ENCODE measurements around the gene RPL13A. TPM values are rescaled to one million over a fixed set of nuclear protein-coding genes. Genes with fewer than 3 reads are reported as not detected.

The RPL13A gene
- total and polyA plus RNA-seq, 2 of the 13 experiments (the other 11 are each of a cell fraction or from before 2014, with no cell fraction given), result 2,601 to 3,407 TPM

- TF ChIP-seq, protein P1, sequence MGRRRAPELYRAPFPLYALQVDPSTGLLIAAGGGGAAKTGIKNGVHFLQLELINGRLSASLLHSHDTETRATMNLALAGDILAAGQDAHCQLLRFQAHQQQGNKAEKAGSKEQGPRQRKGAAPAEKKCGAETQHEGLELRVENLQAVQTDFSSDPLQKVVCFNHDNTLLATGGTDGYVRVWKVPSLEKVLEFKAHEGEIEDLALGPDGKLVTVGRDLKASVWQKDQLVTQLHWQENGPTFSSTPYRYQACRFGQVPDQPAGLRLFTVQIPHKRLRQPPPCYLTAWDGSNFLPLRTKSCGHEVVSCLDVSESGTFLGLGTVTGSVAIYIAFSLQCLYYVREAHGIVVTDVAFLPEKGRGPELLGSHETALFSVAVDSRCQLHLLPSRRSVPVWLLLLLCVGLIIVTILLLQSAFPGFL (CRISPR knock-in tag; IDR thresholded peaks at IDR 0.05), result no peak
- no peak for TF ChIP-seq ZFY (CRISPR knock-in tag; IDR thresholded peaks at IDR 0.05)
- TF ChIP-seq ZNF562 (CRISPR knock-in tag; IDR thresholded peaks at IDR 0.05; ENCODE audit: borderline replicate concordance), result no peak
- TF ChIP-seq SP5 (CRISPR knock-in tag; IDR thresholded peaks at IDR 0.05; ENCODE audit: borderline replicate concordance, low read depth), result no peak
- no peak for TF ChIP-seq CREBL2 (CRISPR knock-in tag; IDR thresholded peaks at IDR 0.05; ENCODE audit: borderline replicate concordance)
- TF ChIP-seq ETV5 (CRISPR knock-in tag; IDR thresholded peaks at IDR 0.05; ENCODE audit: borderline replicate concordance), result 0 out of 2 replicates have a peak, but pooled peaks have one; percentile 17
- 0 out of 2 replicates have a peak, but pooled peaks have one; percentile 51 for TF ChIP-seq PCBP1 (IDR thresholded peaks at IDR 0.05; ENCODE audit: borderline replicate concordance, low read depth, low read length)
- TF ChIP-seq, protein P2, sequence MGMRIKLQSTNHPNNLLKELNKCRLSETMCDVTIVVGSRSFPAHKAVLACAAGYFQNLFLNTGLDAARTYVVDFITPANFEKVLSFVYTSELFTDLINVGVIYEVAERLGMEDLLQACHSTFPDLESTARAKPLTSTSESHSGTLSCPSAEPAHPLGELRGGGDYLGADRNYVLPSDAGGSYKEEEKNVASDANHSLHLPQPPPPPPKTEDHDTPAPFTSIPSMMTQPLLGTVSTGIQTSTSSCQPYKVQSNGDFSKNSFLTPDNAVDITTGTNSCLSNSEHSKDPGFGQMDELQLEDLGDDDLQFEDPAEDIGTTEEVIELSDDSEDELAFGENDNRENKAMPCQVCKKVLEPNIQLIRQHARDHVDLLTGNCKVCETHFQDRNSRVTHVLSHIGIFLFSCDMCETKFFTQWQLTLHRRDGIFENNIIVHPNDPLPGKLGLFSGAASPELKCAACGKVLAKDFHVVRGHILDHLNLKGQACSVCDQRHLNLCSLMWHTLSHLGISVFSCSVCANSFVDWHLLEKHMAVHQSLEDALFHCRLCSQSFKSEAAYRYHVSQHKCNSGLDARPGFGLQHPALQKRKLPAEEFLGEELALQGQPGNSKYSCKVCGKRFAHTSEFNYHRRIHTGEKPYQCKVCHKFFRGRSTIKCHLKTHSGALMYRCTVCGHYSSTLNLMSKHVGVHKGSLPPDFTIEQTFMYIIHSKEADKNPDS (CRISPR knock-in tag; IDR thresholded peaks at IDR 0.05), result no peak
- TF ChIP-seq ZNF451 (CRISPR knock-in tag; IDR thresholded peaks at IDR 0.05), result no peak
- TF ChIP-seq TEF (CRISPR knock-in tag; IDR thresholded peaks at IDR 0.05), result no peak
- TF ChIP-seq KDM1A (CRISPR knock-in tag; IDR thresholded peaks at IDR 0.05), result peak; percentile 27; the same call in 1 of the 2 replicates
- no peak for TF ChIP-seq NFKB2 (CRISPR knock-in tag; IDR thresholded peaks at IDR 0.05; ENCODE audit: borderline replicate concordance)
- no peak for TF ChIP-seq HDAC1 (CRISPR knock-in tag; IDR thresholded peaks at IDR 0.05)
- TF ChIP-seq, protein P3, sequence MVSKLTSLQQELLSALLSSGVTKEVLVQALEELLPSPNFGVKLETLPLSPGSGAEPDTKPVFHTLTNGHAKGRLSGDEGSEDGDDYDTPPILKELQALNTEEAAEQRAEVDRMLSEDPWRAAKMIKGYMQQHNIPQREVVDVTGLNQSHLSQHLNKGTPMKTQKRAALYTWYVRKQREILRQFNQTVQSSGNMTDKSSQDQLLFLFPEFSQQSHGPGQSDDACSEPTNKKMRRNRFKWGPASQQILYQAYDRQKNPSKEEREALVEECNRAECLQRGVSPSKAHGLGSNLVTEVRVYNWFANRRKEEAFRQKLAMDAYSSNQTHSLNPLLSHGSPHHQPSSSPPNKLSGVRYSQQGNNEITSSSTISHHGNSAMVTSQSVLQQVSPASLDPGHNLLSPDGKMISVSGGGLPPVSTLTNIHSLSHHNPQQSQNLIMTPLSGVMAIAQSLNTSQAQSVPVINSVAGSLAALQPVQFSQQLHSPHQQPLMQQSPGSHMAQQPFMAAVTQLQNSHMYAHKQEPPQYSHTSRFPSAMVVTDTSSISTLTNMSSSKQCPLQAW (CRISPR knock-in tag; IDR thresholded peaks at IDR 0.05), result 0 out of 2 replicates have a peak, but pooled peaks have one; percentile 49
- no peak for TF ChIP-seq ZNF547 (CRISPR knock-in tag; IDR thresholded peaks at IDR 0.05)
- TF ChIP-seq, protein P4, sequence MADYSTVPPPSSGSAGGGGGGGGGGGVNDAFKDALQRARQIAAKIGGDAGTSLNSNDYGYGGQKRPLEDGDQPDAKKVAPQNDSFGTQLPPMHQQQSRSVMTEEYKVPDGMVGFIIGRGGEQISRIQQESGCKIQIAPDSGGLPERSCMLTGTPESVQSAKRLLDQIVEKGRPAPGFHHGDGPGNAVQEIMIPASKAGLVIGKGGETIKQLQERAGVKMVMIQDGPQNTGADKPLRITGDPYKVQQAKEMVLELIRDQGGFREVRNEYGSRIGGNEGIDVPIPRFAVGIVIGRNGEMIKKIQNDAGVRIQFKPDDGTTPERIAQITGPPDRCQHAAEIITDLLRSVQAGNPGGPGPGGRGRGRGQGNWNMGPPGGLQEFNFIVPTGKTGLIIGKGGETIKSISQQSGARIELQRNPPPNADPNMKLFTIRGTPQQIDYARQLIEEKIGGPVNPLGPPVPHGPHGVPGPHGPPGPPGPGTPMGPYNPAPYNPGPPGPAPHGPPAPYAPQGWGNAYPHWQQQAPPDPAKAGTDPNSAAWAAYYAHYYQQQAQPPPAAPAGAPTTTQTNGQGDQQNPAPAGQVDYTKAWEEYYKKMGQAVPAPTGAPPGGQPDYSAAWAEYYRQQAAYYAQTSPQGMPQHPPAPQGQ (CRISPR knock-in tag; IDR thresholded peaks at IDR 0.05; ENCODE audit: borderline replicate concordance), result no peak
- no peak for TF ChIP-seq JUNB (CRISPR knock-in tag; IDR thresholded peaks at IDR 0.05; ENCODE audit: borderline replicate concordance)
- no peak for TF ChIP-seq ARID2 (CRISPR knock-in tag; IDR thresholded peaks at IDR 0.05; ENCODE audit: borderline replicate concordance)
- peak; percentile 76; the same call in 1 of the 2 replicates for TF ChIP-seq KDM3A (CRISPR knock-in tag; IDR thresholded peaks at IDR 0.05; ENCODE audit: low read depth)
- TF ChIP-seq TOE1 (CRISPR knock-in tag; IDR thresholded peaks at IDR 0.05), result no peak
- no peak for TF ChIP-seq ZNF329 (CRISPR knock-in tag; IDR thresholded peaks at IDR 0.05; ENCODE audit: low read depth)
- TF ChIP-seq ZNF614 (CRISPR knock-in tag; IDR thresholded peaks at IDR 0.05; ENCODE audit: borderline replicate concordance), result no peak
- 0 out of 2 replicates have a peak, but pooled peaks have one; percentile 23 for TF ChIP-seq PHF8 (CRISPR knock-in tag; IDR thresholded peaks at IDR 0.05)
Measured at GRCh38 chr19:49506575-49507105, 19.2 kb downstream of the RPL13A start (continued).

All from HepG2 (cell line).